Gastrocnemius medialis (tissue), 4 donors: ENCODE results near the gene ADGRF5. TPM values are rescaled to one million over a fixed set of nuclear protein-coding genes. Genes with fewer than 3 reads are reported as not detected.

Experiments
- ATAC-seq, 2 donors: fragments of 150-250 bp; one replicate each; pipeline ENCODE4 v1.9.1; 2016
- DNase-seq, 2 donors: peaks; one replicate each; pipeline ENCODE4 v3.0.0-alpha.2; 2019
- H3K27ac ChIP-seq, 4 donors: fragments of 200-600 bp; sonication (generic); 1 replicate in 1 of 4; 2 replicates in 3 of 4; pipeline ENCODE4 v1.5.1; 2016 to 2018; ENCODE audit warnings: mild to moderate bottlenecking in 2 of 4, moderate library complexity in 1 of 4
- H3K27me3 ChIP-seq, 3 donors: fragments of 200-600 bp; sonication (generic) in 2 of 3; 1 replicate in 1 of 3; 2 replicates in 2 of 3; pipeline versions ENCODE4 v1.5.1 to v1.6.0; 2016 to 2019; ENCODE audit warnings: mild to moderate bottlenecking in 1 of 3, moderate library complexity in 1 of 3
- H3K36me3 ChIP-seq, 2 donors: fragments of 200-600 bp; sonication (generic) in 1 of 2; one replicate each; pipeline ENCODE4 v1.5.1; 2017 to 2018
- H3K4me1 ChIP-seq, 2 donors: fragments of 200-600 bp; sonication (generic) in 1 of 2; one replicate each; pipeline ENCODE4 v1.5.1; 2016 to 2017; ENCODE audit warnings: mild to moderate bottlenecking in 2 of 2
- H3K4me3 ChIP-seq, 4 donors: fragments of 200-600 bp; sonication (generic) in 3 of 4; 1 replicate in 1 of 4; 2 replicates in 3 of 4; pipeline ENCODE4 v1.5.1; 2016 to 2019; ENCODE audit warnings: mild to moderate bottlenecking in 2 of 4
- H3K9me3 ChIP-seq, 3 donors: fragments of 200-600 bp; sonication (generic) in 2 of 3; 1 replicate in 1 of 3; 2 replicates in 2 of 3; pipeline ENCODE4 v1.5.1; 2016 to 2019
- CTCF ChIP-seq, 5 experiments: fragments of 450-650 bp in 3 of 5; fragments of 200-600 bp in 2 of 5; sonication (generic) in 2 of 5; IDR thresholded peaks in 4 of 5; conservative IDR thresholded peaks in 1 of 5; 1 replicate in 4 of 5; 2 replicates in 1 of 5; pipeline ENCODE4 v1.5.1; 2016 to 2019; ENCODE audit warnings: antibody characterized with exemption in 5 of 5, mild to moderate bottlenecking in 3 of 5, moderate library complexity in 3 of 5
- POLR2A ChIP-seq, 2 donors: fragments of 450-650 bp; IDR thresholded peaks; one replicate each; pipeline ENCODE4 v1.6.1; 2017; ENCODE audit warnings: antibody characterized with exemption in 2 of 2, mild to moderate bottlenecking in 2 of 2, moderate library complexity in 2 of 2
- in situ Hi-C, 4 donors: fragments of 200-750 bp; cut with MboI; loops; one replicate each; pipeline versions ENCODE4 v1.15.0 to v1.8.0; 2017; ENCODE audit warnings: low sequenced_read_pairs in 4 of 4
- intact Hi-C: fragments of 100-400 bp; cut with DNase I; formaldehyde crosslinking; loops from one replicate; pipeline ENCODE4 v1.15.1; 2023; ENCODE audit warnings: low total_unique reads
- total RNA-seq, 4 donors: library from RNA; depleted of rRNA; stranded (reverse); fragments of >200 nt; gene quantifications; one replicate each; pipeline versions ENCODE4 v1.1.0 to v1.2.3, GENCODE V29; 2016

The ADGRF5 gene
- total RNA-seq, result 10 to 100 TPM; 27.6 to 49.2 (median 41.0) TPM

GRCh38 chr6:46921731-46922130, at the start of gene ADGRF5:
ADGRF5 (minus strand) TSS chr6:46921938; CDS start chr6:46906762, 15,176 bp downstream.
- ATAC-seq (peak in 1 of 2 donors; percentile 15), DNase-seq (no peak)
- peaks cover 3 to 19% of the 10 kb centered on the region in 2 donors for H3K4me1 ChIP-seq
- intact Hi-C loops (no loop called here), in situ Hi-C loops (no loop called here)
- H3K4me3 ChIP-seq, result peak within 1 kb of the TSS; percentile 40 to 56 (median 44)
- H3K27me3 ChIP-seq, result no peaks in the 10 kb centered on the region
- H3K36me3 ChIP-seq, result no peaks in the 10 kb centered on the region
- peak; percentile 28 to 39 for TF ChIP-seq POLR2A (IDR thresholded peaks at IDR 0.05)
- TF ChIP-seq CTCF (IDR thresholded peaks at IDR 0.05 in 4 of 5, conservative IDR thresholded peaks at IDR 0.05 in 1 of 5), result no peak
- peak within 1 kb of the TSS; percentile 70 to 79 (median 77) for H3K27ac ChIP-seq
- no peaks in the 10 kb centered on the region for H3K9me3 ChIP-seq

GRCh38 chr6:46969206-46969605, 47.5 kb upstream of the ADGRF5 start:
- in situ Hi-C loops (no loop called here), intact Hi-C loops (no loop called here)
- DNase-seq (no peak), ATAC-seq (no peak)
- Histone ChIP-seq H3K4me1 (peaks cover 0 to 4% of the 10 kb centered on the region in 2 donors), H3K27me3 (peaks cover 0 to 4% (median 0%) of the 10 kb centered on the region in 3 donors), H3K4me3 (no peak overlapping the region), H3K27ac (no peak overlapping the region), H3K9me3 (no peaks in the 10 kb centered on the region), H3K36me3 (no peaks in the 10 kb centered on the region)
- TF ChIP-seq POLR2A (IDR thresholded peaks at IDR 0.05), result no peak
- no peak for TF ChIP-seq CTCF (IDR thresholded peaks at IDR 0.05 in 4 of 5, conservative IDR thresholded peaks at IDR 0.05 in 1 of 5)

- no peaks in the 10 kb centered on the region for H3K36me3 ChIP-seq
- no peak overlapping the region for H3K4me3 ChIP-seq
- ATAC-seq (no peak), DNase-seq (no peak)
- peaks cover 0 to 4% of the 10 kb centered on the region in 2 donors for H3K4me1 ChIP-seq
- in situ Hi-C loops, result no loop called here
- H3K27me3 ChIP-seq, result peaks cover 0 to 4% (median 0%) of the 10 kb centered on the region in 3 donors
- H3K9me3 ChIP-seq, result no peaks in the 10 kb centered on the region
- no peak for TF ChIP-seq CTCF (IDR thresholded peaks at IDR 0.05 in 4 of 5, conservative IDR thresholded peaks at IDR 0.05 in 1 of 5)
- TF ChIP-seq POLR2A (IDR thresholded peaks at IDR 0.05), result no peak
- intact Hi-C loops, result no loop called here
- no peak overlapping the region for H3K27ac ChIP-seq
Observed at GRCh38 chr6:46967826-46968349, 46.1 kb upstream of the ADGRF5 start.

GRCh38 chr6:46964716-46965519, 43.2 kb upstream of the ADGRF5 start:
- DNase-seq (no peak), ATAC-seq (no peak)
- Histone ChIP-seq H3K9me3 (no peaks in the 10 kb centered on the region), H3K27ac (no peak overlapping the region), H3K4me3 (no peak overlapping the region), H3K4me1 (peaks cover 0 to 4% of the 10 kb centered on the region in 2 donors), H3K36me3 (no peaks in the 10 kb centered on the region), H3K27me3 (peaks cover 0 to 4% (median 0%) of the 10 kb centered on the region in 3 donors)
- TF ChIP-seq POLR2A (IDR thresholded peaks at IDR 0.05) (no peak), CTCF (IDR thresholded peaks at IDR 0.05 in 4 of 5, conservative IDR thresholded peaks at IDR 0.05 in 1 of 5) (no peak)
- in situ Hi-C loops, result no loop called here
- intact Hi-C loops, result no loop called here
